H1 (cell line): ENCODE measurements around the gene POLR2H. TPM values are rescaled to one million over a fixed set of nuclear protein-coding genes. Genes with fewer than 3 reads are reported as not detected.

ENCODE experiments used
- CTCF ChIA-PET: fragments of 300-600 bp; sonication (Branson Sonifier 250); formaldehyde crosslinking; loops from one replicate; lab custom pipeline; 2021; ENCODE audit not compliant: partially characterized antibody; lab: Charles Lee
- POLR2A ChIA-PET: fragments of 300-600 bp; sonication (Branson Sonifier 250); formaldehyde crosslinking; loops from one replicate; lab custom pipeline; 2021; ENCODE audit warnings: inconsistent platforms; ENCODE audit not compliant: partially characterized antibody; lab: Charles Lee
- DNase-seq, 2 experiments: peaks; one replicate each; pipeline versions ENCODE4 v3.0.0 to v3.0.0-alpha.2; 2010 to 2022; ENCODE audit warnings: low spot score in 2 of 2, low read depth in 1 of 2, mixed read lengths in 1 of 2
- FAIRE-seq: peaks from 2 replicates; lab custom pipeline; 2011; peaks lifted over from hg19 to GRCh38; lab: Jason Lieb, UNC
- H2AFZ ChIP-seq: 2 replicates; pipeline ENCODE4 v1.8.1; 2012; ENCODE audit warnings: low read length, inconsistent platforms
- H2AK5ac ChIP-seq: 2 replicates; pipeline ENCODE4 v1.6.1; 2013; ENCODE audit warnings: low read depth, low read length
- H2BK120ac ChIP-seq: replicated peaks from 2 replicates; pipeline ENCODE3; 2013; ENCODE audit warnings: low read depth, low read length, inconsistent platforms
- H2BK12ac ChIP-seq: 2 replicates; pipeline ENCODE4 v1.6.1; 2013; ENCODE audit warnings: low read depth, low read length
- H2BK15ac ChIP-seq: 2 replicates; pipeline ENCODE4 v1.6.1; 2013; ENCODE audit warnings: low read length
- H2BK20ac ChIP-seq: 2 replicates; pipeline ENCODE4 v1.6.1; 2013; ENCODE audit warnings: low read length
- H2BK5ac ChIP-seq: 2 replicates; pipeline ENCODE4 v1.6.1; 2013; ENCODE audit warnings: low read depth, low read length
- H3K14ac ChIP-seq: 2 replicates; pipeline ENCODE4 v1.6.1; 2013; ENCODE audit warnings: inconsistent platforms; ENCODE audit not compliant: insufficient read length
- H3K18ac ChIP-seq: 2 replicates; pipeline ENCODE4 v1.6.1; 2013; ENCODE audit warnings: low read length; ENCODE audit errors: extremely low read depth
- H3K23ac ChIP-seq: 2 replicates; pipeline ENCODE4 v1.6.1; 2013; ENCODE audit warnings: inconsistent platforms; ENCODE audit not compliant: insufficient read length
- H3K23me2 ChIP-seq: 2 replicates; pipeline ENCODE4 v1.6.1; 2013; ENCODE audit warnings: low read depth, low read length
- H3K27ac ChIP-seq: 2 replicates; pipeline ENCODE4 v1.6.1; 2011; ENCODE audit warnings: low read depth, low read length, inconsistent platforms
- H3K27me3 ChIP-seq, 4 experiments: replicated peaks in 1 of 4; 1 replicate in 1 of 4; 2 replicates in 3 of 4; pipeline versions ENCODE4 v1.6.1 to v1.8.1; 2011 to 2013; ENCODE audit warnings: low read length in 3 of 4, mild to moderate bottlenecking in 3 of 4, inconsistent platforms in 2 of 4, mixed read lengths in 2 of 4, moderate library complexity in 1 of 4; ENCODE audit not compliant: control insufficient read depth in 3 of 4, insufficient read depth in 3 of 4; ENCODE audit errors: extremely low read depth in 1 of 4
- H3K36me3 ChIP-seq, 4 experiments: 2 replicates each; pipeline versions ENCODE4 v1.6.1 to v1.8.1; 2011 to 2013; ENCODE audit warnings: mild to moderate bottlenecking in 4 of 4, low read length in 3 of 4, moderate library complexity in 2 of 4, control low read depth in 1 of 4, inconsistent platforms in 1 of 4; ENCODE audit not compliant: insufficient read depth in 4 of 4, control insufficient read depth in 2 of 4
- H3K4ac ChIP-seq: replicated peaks from 2 replicates; pipeline ENCODE3; 2013; ENCODE audit warnings: low read length, low read depth, mixed read lengths, inconsistent platforms; ENCODE audit not compliant: insufficient read length
- H3K4me1 ChIP-seq, 4 experiments: replicated peaks in 1 of 4; 1 replicate in 1 of 4; 2 replicates in 3 of 4; pipeline versions ENCODE4 v1.6.1 to v1.8.1; 2011 to 2013; ENCODE audit warnings: low read length in 3 of 4, inconsistent platforms in 2 of 4, mixed read lengths in 1 of 4; ENCODE audit not compliant: insufficient read depth in 4 of 4, control insufficient read depth in 3 of 4
- H3K4me2 ChIP-seq, 2 experiments: 2 replicates each; pipeline versions ENCODE4 v1.6.1 to v1.8.1; 2011 to 2013; ENCODE audit warnings: low read depth in 2 of 2, low read length in 2 of 2, control low read depth in 1 of 2, inconsistent platforms in 1 of 2, mild to moderate bottlenecking in 1 of 2; ENCODE audit not compliant: insufficient read depth in 1 of 2
- H3K4me3 ChIP-seq, 4 experiments: fragments of 200-600, 300-600 bp in 1 of 4; sonication (generic), shearing (Covaris generic), sonication (Bioruptor Twin) in 1 of 4; 2 replicates each; pipeline versions ENCODE4 v1.5.1 to v1.8.1; 2011 to 2016; ENCODE audit warnings: low read length in 4 of 4, low read depth in 3 of 4, control low read depth in 2 of 4, inconsistent platforms in 2 of 4, mild to moderate bottlenecking in 2 of 4, mixed read lengths in 1 of 4, moderate library complexity in 1 of 4; ENCODE audit not compliant: insufficient read depth in 2 of 4; ENCODE audit errors: extremely low read depth in 1 of 4
- H3K56ac ChIP-seq: replicated peaks from 2 replicates; pipeline ENCODE3; 2013; ENCODE audit warnings: low read depth, mild to moderate bottlenecking, mixed read lengths, low read length, inconsistent platforms; ENCODE audit not compliant: insufficient read length
- H3K79me1 ChIP-seq: 2 replicates; pipeline ENCODE4 v1.6.1; 2013; ENCODE audit warnings: low read depth, low read length, control low read depth
- H3K79me2 ChIP-seq, 2 experiments: 2 replicates each; pipeline versions ENCODE4 v1.6.1 to v1.8.1; 2012 to 2013; ENCODE audit warnings: low read length in 2 of 2, mild to moderate bottlenecking in 2 of 2, inconsistent platforms in 1 of 2; ENCODE audit not compliant: insufficient read depth in 2 of 2, control insufficient read depth in 1 of 2
- H3K9ac ChIP-seq, 4 experiments: replicated peaks in 1 of 4; 1 replicate in 1 of 4; 2 replicates in 3 of 4; pipeline versions ENCODE4 v1.6.1 to v1.8.1; 2011 to 2013; ENCODE audit warnings: low read depth in 3 of 4, low read length in 3 of 4, control low read depth in 2 of 4, mild to moderate bottlenecking in 2 of 4, moderate library complexity in 2 of 4, inconsistent platforms in 1 of 4; ENCODE audit errors: extremely low read depth in 1 of 4
- H3K9me3 ChIP-seq, 2 experiments: 2 replicates each; pipeline versions ENCODE4 v1.6.1 to v1.8.1; 2012 to 2013; ENCODE audit warnings: mild to moderate bottlenecking in 2 of 2, moderate library complexity in 2 of 2, control low read depth in 1 of 2, inconsistent platforms in 1 of 2, low read depth in 1 of 2, low read length in 1 of 2, mixed read lengths in 1 of 2; ENCODE audit not compliant: insufficient read depth in 2 of 2
- H4K20me1 ChIP-seq, 2 experiments: replicated peaks in 1 of 2; 2 replicates each; pipeline versions ENCODE3 to v1.8.1; 2011 to 2013; ENCODE audit warnings: inconsistent platforms in 2 of 2, low read length in 2 of 2, mild to moderate bottlenecking in 1 of 2; ENCODE audit not compliant: insufficient read depth in 2 of 2, control insufficient read depth in 1 of 2
- H4K5ac ChIP-seq: 2 replicates; pipeline ENCODE4 v1.6.1; 2013; ENCODE audit warnings: low read length, low read depth, mixed read lengths, inconsistent platforms; ENCODE audit not compliant: insufficient read length
- H4K8ac ChIP-seq: 2 replicates; pipeline ENCODE4 v1.8.0; 2013; ENCODE audit warnings: mild to moderate bottlenecking, moderate library complexity, low read length, inconsistent platforms; ENCODE audit not compliant: insufficient read depth; ENCODE audit errors: extremely low read depth
- H4K91ac ChIP-seq: replicated peaks from 2 replicates; pipeline ENCODE3; 2013; ENCODE audit warnings: low read length, mixed read lengths, inconsistent platforms; ENCODE audit not compliant: insufficient read length
- BCL11A ChIP-seq, 2 experiments: IDR thresholded peaks; one replicate each; pipeline ENCODE4 v1.6.1; 2011; ENCODE audit warnings: low read depth in 2 of 2, low read length in 2 of 2, mild to moderate bottlenecking in 2 of 2
- CBX8 ChIP-seq: fragments of 300-800, 300-1000 bp; sonication (generic); IDR thresholded peaks from 2 replicates; pipeline ENCODE4 v1.7.1; 2016; ENCODE audit warnings: low read depth, low read length, borderline replicate concordance
- GABPA ChIP-seq: IDR thresholded peaks from 2 replicates; pipeline ENCODE4 v1.6.1; 2011; ENCODE audit warnings: mild to moderate bottlenecking, low read length, moderate library complexity, borderline replicate concordance; ENCODE audit not compliant: insufficient read depth
- HDAC2 ChIP-seq, 2 experiments: fragments of 300-600 bp in 1 of 2; sonication (generic) in 1 of 2; IDR thresholded peaks; 2 replicates each; pipeline ENCODE4 v1.6.1; 2011 to 2012; ENCODE audit warnings: low read depth in 2 of 2, low read length in 2 of 2, mild to moderate bottlenecking in 2 of 2, moderate library complexity in 2 of 2, borderline replicate concordance in 1 of 2, inconsistent platforms in 1 of 2
- POLR2AphosphoS5 ChIP-seq: IDR thresholded peaks from 2 replicates; pipeline ENCODE4 v1.6.1; 2011; ENCODE audit warnings: low read depth, low read length
- SAP30 ChIP-seq: fragments of 300-600 bp; sonication (generic); IDR thresholded peaks from 2 replicates; pipeline ENCODE4 v1.7.1; 2012; ENCODE audit warnings: low read length, moderate library complexity, mild to moderate bottlenecking, inconsistent platforms; ENCODE audit not compliant: insufficient read depth, insufficient replicate concordance
- SIRT6 ChIP-seq: IDR thresholded peaks from one replicate; pipeline ENCODE4 v1.7.1; 2012; ENCODE audit warnings: low read length, inconsistent platforms
- TAF7 ChIP-seq: optimal IDR thresholded peaks from 2 replicates; pipeline ENCODE3; 2011; ENCODE audit warnings: low read depth, mild to moderate bottlenecking, inconsistent platforms, low read length, moderate library complexity, borderline replicate concordance
- WGBS, 2 experiments: shearing (Covaris generic) in 1 of 2; methylation state at CpG; one replicate each; pipeline versions ENCODE4 v1.1.6 to v1.1.7; 2013 to 2015; ENCODE audit warnings: low lambda C conversion rate in 2 of 2, mixed read lengths in 2 of 2, inconsistent platforms in 1 of 2, low coverage in 1 of 2, missing lambda C conversion rate in 1 of 2; ENCODE audit not compliant: insufficient replicate concordance in 2 of 2, insufficient coverage in 1 of 2, insufficient read length in 1 of 2; ENCODE audit errors: extremely low coverage in 1 of 2, missing lambda C conversion rate in 1 of 2; 5-methylcytosine and 5-hydroxymethylcytosine counted together
- polyA plus RNA-seq, 7 experiments: library from polyadenylated mRNA; depleted of rRNA in 3 of 7; stranded (reverse) in 5 of 7; unstranded in 2 of 7; fragments of >200 nt in 5 of 7; fragments of 200-250 nt in 2 of 7; gene quantifications; 1 replicate in 5 of 7; 2 replicates in 1 of 7; 4 replicates in 1 of 7; pipeline versions ENCODE4 v1.2.1 to v1.2.3, GENCODE V29; 2011 to 2013; ENCODE audit warnings: missing spikeins in 2 of 7, mixed read lengths in 2 of 7
- total RNA-seq: library from RNA; stranded (reverse); fragmentation: NEBNext Ultra II Directional; extraction: Animal tissue kit (Norgen Biotek cat#: 25700); gene quantifications from 2 replicates; pipeline ENCODE4 v1.2.1, GENCODE V29; 2021

Gene POLR2H
- total and polyA plus RNA-seq, 2 of the 8 experiments (the other 6 are each of a cell fraction or from before 2014, with no cell fraction given): 113 to 335 TPM

- FAIRE-seq: no peak
- no peak for DNase-seq
- no peak overlapping the region for H2BK20ac ChIP-seq
- no peak overlapping the region for H3K4me3 ChIP-seq
- no peak overlapping the region; the same call in 1 of the 2 replicates for H4K8ac ChIP-seq
- no peak overlapping the region for H2BK12ac ChIP-seq
- H3K23me2 ChIP-seq: peaks cover 5% of the 10 kb centered on the region
- no peak overlapping the region for H2AFZ ChIP-seq
- H3K27ac ChIP-seq: no peak overlapping the region
- no peak overlapping the region for H3K56ac ChIP-seq
- no peak overlapping the region for H2AK5ac ChIP-seq
- POLR2A ChIA-PET: interaction anchor here (0.6 to 3.4 kb wide), 9 partner anchors 10 to 53 kb away, joined by 3 to 13 read pairs (median 3); partner anchors contain the start of gene FAM131A
- H3K79me1 ChIP-seq: no peaks in the 10 kb centered on the region
- CTCF ChIA-PET: interaction anchor here (0.8 to 7.1 kb wide), 18 partner anchors 11 to 423 kb away, joined by 3 to 49 read pairs (median 4); no protein-coding TSS in a partner anchor
- H4K5ac ChIP-seq: no peak overlapping the region
- H3K27me3 ChIP-seq: peaks cover 0 to 2% (median under 1%) of the 10 kb centered on the region in 4 experiments; a peak in 3 of 7 replicates
- no peak overlapping the region for H3K18ac ChIP-seq
- peaks cover 7 to 42% (median 26%) of the 10 kb centered on the region in 4 experiments; a peak in 6 of 8 replicates for H3K36me3 ChIP-seq
- H3K23ac ChIP-seq: no peak overlapping the region
- H4K20me1 ChIP-seq: peaks cover 4 to 11% of the 10 kb centered on the region in 2 experiments
- no peak overlapping the region for H2BK120ac ChIP-seq
- H2BK15ac ChIP-seq: no peak overlapping the region
- H4K91ac ChIP-seq: no peak overlapping the region
- no peak overlapping the region for H3K14ac ChIP-seq
- WGBS, 2 experiments: 94% methylated on average over 18 of the region's 18 CpGs; no CpG with 5 or more reads in 1 of the 2 experiments
- H2BK5ac ChIP-seq: no peak overlapping the region; the same call in 1 of the 2 replicates
- H3K9me3 ChIP-seq: no peaks in the 10 kb centered on the region
- H3K79me2 ChIP-seq: no peaks in the 10 kb centered on the region
- H3K9ac ChIP-seq: no peak overlapping the region
- peaks cover 3 to 13% (median 10%) of the 10 kb centered on the region in 4 experiments for H3K4me1 ChIP-seq
- H3K4me2 ChIP-seq: no peak overlapping the region
- H3K4ac ChIP-seq: no peak overlapping the region
- no peak for TF ChIP-seq BCL11A (IDR thresholded peaks at IDR 0.05; ENCODE audit: low read depth in 2 of 2, low read length in 2 of 2)
- no peak for TF ChIP-seq CBX8
- TF ChIP-seq GABPA: no peak
- no peak for TF ChIP-seq SIRT6
- TF ChIP-seq HDAC2 (IDR thresholded peaks at IDR 0.05; ENCODE audit: borderline replicate concordance in 1 of 2, low read depth in 2 of 2, low read length in 2 of 2): no peak
- no peak for TF ChIP-seq TAF7
- TF ChIP-seq SAP30: no peak
- TF ChIP-seq POLR2AphosphoS5: no peak
These were observed 6.1 kb upstream of the POLR2H start for GRCh38 chr3:184355261-184356040.
